ENCODE results near the gene COPG1.

GRCh38 chr3:129230311-129231019 lies 18.9 kb upstream of the COPG1 start:
- no peak for TF ChIP-seq CTCF (IDR thresholded peaks at IDR 0.05; ENCODE audit: borderline replicate concordance, extremely low read depth, low read length, poor library complexity, severe bottlenecking)
- no peak for TF ChIP-seq EZH2 (IDR thresholded peaks at IDR 0.05; ENCODE audit: borderline replicate concordance, low read depth, low read length, severe bottlenecking)

Data from DND-41 (cell line).